Endothelial cell of umbilical vein (primary cell): ENCODE measurements around the gene ARL8A.

Source experiments
- EZH2 ChIP-seq: IDR thresholded peaks from 2 replicates; pipeline ENCODE4 v1.6.1; 2012; ENCODE audit warnings: borderline replicate concordance, low read depth, mild to moderate bottlenecking, moderate library complexity, low read length, inconsistent platforms; ENCODE audit not compliant: severe bottlenecking
- FOS ChIP-seq: IDR thresholded peaks from 2 replicates; pipeline ENCODE4 v1.6.1; 2011; ENCODE audit warnings: mild to moderate bottlenecking, low read length, moderate library complexity, borderline replicate concordance; ENCODE audit not compliant: insufficient read depth
- GATA2 ChIP-seq: IDR thresholded peaks from 2 replicates; pipeline ENCODE4 v1.7.0; 2011; ENCODE audit warnings: low read depth, mild to moderate bottlenecking, moderate library complexity, mixed read lengths, low read length; ENCODE audit not compliant: insufficient read length, insufficient read depth
- JUN ChIP-seq: IDR thresholded peaks from 2 replicates; pipeline ENCODE4 v1.6.1; 2011; ENCODE audit warnings: borderline replicate concordance, low read depth; ENCODE audit not compliant: insufficient read length, insufficient read depth
- MAX ChIP-seq: IDR thresholded peaks from 2 replicates; pipeline ENCODE4 v1.6.1; 2011; ENCODE audit not compliant: insufficient read depth, insufficient read length
- MYC ChIP-seq: IDR thresholded peaks from one replicate; pipeline ENCODE4 v1.6.1; 2011; ENCODE audit warnings: mild to moderate bottlenecking, low read depth, low read length
- POLR2A ChIP-seq: IDR thresholded peaks from 2 replicates; pipeline ENCODE4 v1.6.1; 2012; ENCODE audit warnings: low read depth, mild to moderate bottlenecking, control low read depth, low read length
- POLR2AphosphoS5 ChIP-seq: IDR thresholded peaks from 2 replicates; pipeline ENCODE4 v1.6.1; 2012; ENCODE audit warnings: low read depth, mild to moderate bottlenecking, control low read depth, low read length, moderate library complexity; ENCODE audit not compliant: insufficient read depth
- TF ChIP-seq, protein P1 (sequence below), 2 donors: IDR thresholded peaks; 1 replicate in 1 of 2; 2 replicates in 1 of 2; pipeline ENCODE4 v1.5.1; 2011; ENCODE audit warnings: low read length in 2 of 2, mild to moderate bottlenecking in 2 of 2, moderate library complexity in 2 of 2, control low read depth in 1 of 2, inconsistent platforms in 1 of 2, low read depth in 1 of 2; ENCODE audit not compliant: insufficient read depth in 1 of 2; ENCODE audit errors: extremely low read depth in 1 of 2

DNA sequence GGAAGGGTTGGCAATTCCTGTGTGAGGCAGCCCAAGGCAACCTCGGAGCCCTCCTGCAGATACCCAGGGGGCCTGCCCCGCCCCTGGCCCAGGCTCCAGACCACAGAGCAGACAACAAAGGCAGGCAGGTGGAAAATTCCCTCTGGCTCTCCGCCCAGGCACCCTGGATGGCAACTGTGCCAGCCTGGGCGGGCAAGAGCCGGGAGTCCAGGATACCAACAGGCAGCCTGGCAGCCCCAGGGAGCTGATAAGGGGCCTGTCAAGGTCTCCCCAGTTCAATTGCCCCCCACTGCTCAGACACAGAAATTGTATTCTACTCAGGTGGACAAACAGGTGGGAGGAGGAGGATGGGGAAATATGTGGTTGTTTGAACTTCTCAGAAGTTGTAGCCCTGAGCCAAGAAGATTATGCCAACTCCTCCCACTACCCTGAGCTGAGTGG, 37.2 kb downstream of the ARL8A start:
- TF ChIP-seq POLR2AphosphoS5 (no peak), JUN (no peak), EZH2 (no peak), POLR2A (no peak), MYC (no peak), FOS (no peak), GATA2 (no peak), MAX (no peak)
- TF ChIP-seq, protein P1, sequence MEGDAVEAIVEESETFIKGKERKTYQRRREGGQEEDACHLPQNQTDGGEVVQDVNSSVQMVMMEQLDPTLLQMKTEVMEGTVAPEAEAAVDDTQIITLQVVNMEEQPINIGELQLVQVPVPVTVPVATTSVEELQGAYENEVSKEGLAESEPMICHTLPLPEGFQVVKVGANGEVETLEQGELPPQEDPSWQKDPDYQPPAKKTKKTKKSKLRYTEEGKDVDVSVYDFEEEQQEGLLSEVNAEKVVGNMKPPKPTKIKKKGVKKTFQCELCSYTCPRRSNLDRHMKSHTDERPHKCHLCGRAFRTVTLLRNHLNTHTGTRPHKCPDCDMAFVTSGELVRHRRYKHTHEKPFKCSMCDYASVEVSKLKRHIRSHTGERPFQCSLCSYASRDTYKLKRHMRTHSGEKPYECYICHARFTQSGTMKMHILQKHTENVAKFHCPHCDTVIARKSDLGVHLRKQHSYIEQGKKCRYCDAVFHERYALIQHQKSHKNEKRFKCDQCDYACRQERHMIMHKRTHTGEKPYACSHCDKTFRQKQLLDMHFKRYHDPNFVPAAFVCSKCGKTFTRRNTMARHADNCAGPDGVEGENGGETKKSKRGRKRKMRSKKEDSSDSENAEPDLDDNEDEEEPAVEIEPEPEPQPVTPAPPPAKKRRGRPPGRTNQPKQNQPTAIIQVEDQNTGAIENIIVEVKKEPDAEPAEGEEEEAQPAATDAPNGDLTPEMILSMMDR (IDR thresholded peaks at IDR 0.05; ENCODE audit: extremely low read depth in 1 of 2, insufficient read depth in 1 of 2, low read depth in 1 of 2, low read length in 2 of 2) = no peak
